SH-SY5Y (cell line): ENCODE results near the gene CLSTN1.

ENCODE experiments used
- GATA2 ChIP-seq: IDR thresholded peaks from 2 replicates; pipeline ENCODE4 v1.6.1; 2011; ENCODE audit warnings: mild to moderate bottlenecking, low read depth, low read length
- GATA3 ChIP-seq: IDR thresholded peaks from 2 replicates; pipeline ENCODE4 v1.6.1; 2011; ENCODE audit warnings: low read depth, mild to moderate bottlenecking, low read length, moderate library complexity

DNA sequence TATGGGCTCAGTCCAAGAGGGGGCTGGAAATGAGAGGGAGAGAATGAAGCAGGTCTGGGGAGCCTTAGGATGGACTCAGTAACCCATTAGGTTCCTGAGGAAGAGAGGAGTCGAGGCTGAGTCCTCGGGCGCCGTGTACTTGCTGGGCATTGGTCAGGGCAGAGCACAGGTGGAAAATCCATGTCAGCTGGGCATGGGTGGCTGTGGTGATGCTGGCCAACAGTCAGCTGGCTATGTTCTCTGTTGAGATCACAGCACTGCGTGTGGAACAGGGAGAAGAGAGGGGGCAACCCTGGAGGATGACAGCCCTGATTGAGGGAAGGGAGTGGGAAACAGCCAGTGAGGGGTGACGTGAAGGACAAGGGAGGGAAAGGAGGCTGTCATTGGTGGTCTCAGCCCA lies 43.1 kb upstream of the CLSTN1 start:
- no peak for TF ChIP-seq GATA3
- no peak for TF ChIP-seq GATA2
